ENCODE results near the gene CHURC1. TPM values are rescaled to one million over a fixed set of nuclear protein-coding genes. Genes with fewer than 3 reads are reported as not detected.
A peak's percentile ranks its signal among the peaks of the same experiment; 100 is the strongest.

Gene CHURC1
- total RNA-seq, 1 donor from 2014 or later = 40.0 TPM

DNA sequence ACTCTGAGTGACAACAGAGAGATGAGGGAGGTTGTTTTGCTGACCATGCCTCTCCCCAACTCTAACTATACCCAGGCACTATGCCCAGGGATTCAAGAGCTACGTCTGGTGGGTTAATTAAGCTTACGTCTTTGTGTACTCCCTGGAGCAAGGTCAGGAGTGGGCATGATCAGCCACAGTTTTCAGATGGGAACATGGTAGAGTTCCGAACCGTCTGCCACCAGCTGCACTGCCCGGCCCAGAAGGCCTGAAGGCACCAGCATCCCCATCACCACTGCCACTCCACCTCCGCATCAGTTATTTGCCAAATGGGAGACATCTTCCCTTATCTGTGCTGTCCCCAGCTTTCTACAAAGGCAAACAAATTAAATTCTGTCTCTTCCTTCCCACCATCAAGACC, 39.4 kb downstream of the CHURC1 start:
- H3K4me1 Mint-ChIP-seq (ENCODE audit: unreplicated experiment) = peaks cover 12% of the 10 kb centered on the region
- no peak overlapping the region for H3K4me3 Mint-ChIP-seq
- no peaks in the 10 kb centered on the region for H3K27me3 Mint-ChIP-seq
- peaks cover 23% of the 10 kb centered on the region for H3K36me3 Mint-ChIP-seq
- no peaks in the 10 kb centered on the region for H3K9me3 Mint-ChIP-seq
- H3K27ac Mint-ChIP-seq = no peak overlapping the region
- TF ChIP-seq, protein P1, sequence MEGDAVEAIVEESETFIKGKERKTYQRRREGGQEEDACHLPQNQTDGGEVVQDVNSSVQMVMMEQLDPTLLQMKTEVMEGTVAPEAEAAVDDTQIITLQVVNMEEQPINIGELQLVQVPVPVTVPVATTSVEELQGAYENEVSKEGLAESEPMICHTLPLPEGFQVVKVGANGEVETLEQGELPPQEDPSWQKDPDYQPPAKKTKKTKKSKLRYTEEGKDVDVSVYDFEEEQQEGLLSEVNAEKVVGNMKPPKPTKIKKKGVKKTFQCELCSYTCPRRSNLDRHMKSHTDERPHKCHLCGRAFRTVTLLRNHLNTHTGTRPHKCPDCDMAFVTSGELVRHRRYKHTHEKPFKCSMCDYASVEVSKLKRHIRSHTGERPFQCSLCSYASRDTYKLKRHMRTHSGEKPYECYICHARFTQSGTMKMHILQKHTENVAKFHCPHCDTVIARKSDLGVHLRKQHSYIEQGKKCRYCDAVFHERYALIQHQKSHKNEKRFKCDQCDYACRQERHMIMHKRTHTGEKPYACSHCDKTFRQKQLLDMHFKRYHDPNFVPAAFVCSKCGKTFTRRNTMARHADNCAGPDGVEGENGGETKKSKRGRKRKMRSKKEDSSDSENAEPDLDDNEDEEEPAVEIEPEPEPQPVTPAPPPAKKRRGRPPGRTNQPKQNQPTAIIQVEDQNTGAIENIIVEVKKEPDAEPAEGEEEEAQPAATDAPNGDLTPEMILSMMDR (conservative IDR thresholded peaks at IDR 0.05) = no peak
- DNase-seq (ENCODE audit: extremely low spot score, unreplicated experiment) = no peak

- Mint-ChIP-seq H3K4me3 (no peak overlapping the region), H3K9me3 (no peaks in the 10 kb centered on the region), H3K27me3 (no peaks in the 10 kb centered on the region), H3K36me3 (peaks cover 22% of the 10 kb centered on the region), H3K4me1 (ENCODE audit: unreplicated experiment) (peaks cover 12% of the 10 kb centered on the region), H3K27ac (peak overlapping the region; percentile 34)
- TF ChIP-seq, protein P1 (conservative IDR thresholded peaks at IDR 0.05) = no peak
- DNase-seq (ENCODE audit: extremely low spot score, unreplicated experiment) = no peak
Observed at GRCh38 chr14:64954491-64955240, 40.4 kb downstream of the CHURC1 start.

GRCh38 chr14:64955297-64955696, 41.0 kb downstream of the CHURC1 start:
- DNase-seq (ENCODE audit: extremely low spot score, unreplicated experiment) = no peak
- no peaks in the 10 kb centered on the region for H3K27me3 Mint-ChIP-seq
- peaks cover 16% of the 10 kb centered on the region for H3K4me1 Mint-ChIP-seq (ENCODE audit: unreplicated experiment)
- H3K36me3 Mint-ChIP-seq = peaks cover 19% of the 10 kb centered on the region
- TF ChIP-seq, protein P1 (conservative IDR thresholded peaks at IDR 0.05) = no peak
- no peak overlapping the region for H3K4me3 Mint-ChIP-seq
- no peaks in the 10 kb centered on the region for H3K9me3 Mint-ChIP-seq
- H3K27ac Mint-ChIP-seq = peak overlapping the region; percentile 34

DNA sequence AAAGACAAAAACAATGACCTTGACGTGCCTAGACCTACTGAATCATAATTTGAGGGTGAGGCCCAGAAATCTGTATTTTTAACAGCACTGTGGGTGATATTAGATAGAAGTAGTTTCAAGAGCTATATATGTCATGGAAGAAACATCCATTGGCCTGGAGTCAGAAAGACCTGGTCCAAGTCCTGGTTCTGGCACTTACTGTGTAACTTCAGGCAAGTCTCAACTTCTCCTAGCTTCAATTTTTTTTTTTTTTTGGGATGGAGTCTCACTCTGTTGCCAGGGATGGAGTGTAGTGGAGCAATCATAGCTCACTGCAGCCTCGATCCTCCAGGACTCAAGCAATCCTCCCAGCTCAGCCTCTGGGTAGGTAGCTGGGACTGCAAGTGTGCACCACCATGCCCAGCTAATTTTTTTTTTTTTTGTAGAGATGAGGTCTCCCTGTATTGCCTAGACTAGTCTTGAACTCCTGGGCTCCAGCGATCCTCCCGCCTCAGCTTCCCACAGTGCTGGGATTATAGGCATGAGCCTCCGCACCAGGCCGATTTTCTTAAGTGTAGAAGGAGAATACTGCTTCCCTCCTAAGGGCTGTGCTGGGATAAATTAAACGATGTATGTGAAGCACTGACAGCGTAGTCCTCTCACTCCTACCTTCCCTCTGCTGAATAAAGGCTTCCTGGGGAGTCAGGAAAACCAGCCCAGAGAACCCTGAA, 42.6 kb downstream of the CHURC1 start:
- DNase-seq (ENCODE audit: extremely low spot score, unreplicated experiment) = no peak
- peaks cover 11% of the 10 kb centered on the region for H3K36me3 Mint-ChIP-seq
- TF ChIP-seq, protein P1 (conservative IDR thresholded peaks at IDR 0.05) = no peak
- H3K9me3 Mint-ChIP-seq = no peaks in the 10 kb centered on the region
- H3K27me3 Mint-ChIP-seq = no peaks in the 10 kb centered on the region
- H3K27ac Mint-ChIP-seq = peak overlapping the region; percentile 9
- peaks cover 18% of the 10 kb centered on the region for H3K4me1 Mint-ChIP-seq (ENCODE audit: unreplicated experiment)
- H3K4me3 Mint-ChIP-seq = no peak overlapping the region

DNA sequence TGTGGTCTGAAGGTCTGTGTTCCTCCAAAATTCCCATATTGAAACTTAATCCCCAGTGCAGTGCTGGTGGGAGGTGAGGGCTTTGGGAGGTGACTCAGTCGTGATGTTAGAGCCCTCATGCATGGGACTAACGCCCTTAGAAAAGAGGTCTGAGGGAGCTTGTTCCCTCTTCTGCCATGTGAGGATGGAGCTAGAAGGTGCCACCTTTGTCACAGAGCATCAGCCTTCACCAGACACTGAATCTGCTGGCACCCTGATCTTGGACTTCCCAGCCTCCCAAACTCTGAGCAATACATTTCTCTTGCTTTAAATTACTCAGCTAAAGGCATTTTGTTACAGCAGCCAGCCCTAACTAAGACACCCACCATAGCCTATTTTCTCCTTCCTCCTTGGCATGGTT, 43.9 kb downstream of the CHURC1 start:
- TF ChIP-seq, protein P1 (conservative IDR thresholded peaks at IDR 0.05) = no peak
- no peaks in the 10 kb centered on the region for H3K27me3 Mint-ChIP-seq
- H3K4me3 Mint-ChIP-seq = no peak overlapping the region
- peaks cover 10% of the 10 kb centered on the region for H3K36me3 Mint-ChIP-seq
- peaks cover 13% of the 10 kb centered on the region for H3K4me1 Mint-ChIP-seq (ENCODE audit: unreplicated experiment)
- H3K27ac Mint-ChIP-seq = no peak overlapping the region
- DNase-seq (ENCODE audit: extremely low spot score, unreplicated experiment) = no peak
- no peaks in the 10 kb centered on the region for H3K9me3 Mint-ChIP-seq
